Measurements from ENCODE around the gene SLC9A8.

SLC9A8 gene

DNA sequence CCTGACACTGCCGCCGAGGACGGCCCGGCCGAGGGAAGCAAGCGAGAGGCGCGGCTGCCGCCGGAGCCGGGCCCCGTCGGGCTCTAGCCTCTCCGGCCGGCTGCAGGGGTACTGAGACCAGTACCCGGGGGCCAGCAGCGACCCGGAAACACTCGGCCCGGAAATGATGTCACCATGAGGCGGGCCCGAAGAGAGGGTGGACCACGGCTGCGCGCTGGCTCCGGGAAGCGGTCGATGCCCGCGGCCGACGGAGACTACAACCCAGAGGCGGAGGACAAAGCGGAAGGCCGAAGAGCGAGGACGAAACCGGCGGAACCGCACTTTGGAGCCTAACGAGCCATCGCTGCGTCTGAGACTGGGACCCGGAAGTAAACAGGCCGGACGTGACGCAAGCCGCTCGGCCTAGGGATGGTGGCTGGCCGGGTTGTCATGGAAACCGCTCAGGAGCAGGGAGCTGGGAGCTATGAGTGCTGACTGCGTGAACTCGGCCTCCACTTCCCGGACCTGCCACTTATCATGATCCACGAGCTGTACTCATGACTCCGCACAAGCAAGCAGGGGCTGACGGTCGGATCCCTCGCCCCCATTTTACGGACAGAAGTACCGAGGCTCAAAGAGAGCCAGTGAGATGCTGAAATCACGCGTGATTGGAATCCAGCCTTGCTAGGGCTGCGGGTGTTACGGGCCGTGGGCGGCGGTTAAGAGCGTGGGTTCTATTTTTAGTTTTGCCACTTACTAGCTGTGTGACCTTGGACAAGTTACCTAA lies 102.9 kb downstream of the SLC9A8 start, which contains the start of gene SPATA2:
SPATA2 (minus strand) TSS at position 150 of the 766 bp plus-strand sequence. CDS start 7,039 bp downstream, outside the sequence.
- H3K4me3 ChIP-seq (ENCODE audit: low read length): peak within 1 kb of the TSS; percentile 100
- WGBS: under 1% methylated on average over 69 of the region's 69 CpGs
- no peaks in the 10 kb centered on the region for H3K36me3 ChIP-seq (ENCODE audit: insufficient read depth, low read length)
- H3K27ac ChIP-seq (ENCODE audit: low read depth, low read length): peak within 1 kb of the TSS; percentile 100
- peaks cover 6% of the 10 kb centered on the region for H3K27me3 ChIP-seq (ENCODE audit: insufficient read depth, low read length)
- H3K9ac ChIP-seq (ENCODE audit: low read depth, low read length): peak within 1 kb of the TSS; percentile 100
- H3K9me3 ChIP-seq (ENCODE audit: insufficient read depth, low read depth, low read length): no peaks in the 10 kb centered on the region
- peaks cover 5% of the 10 kb centered on the region; the same call in 1 of the 2 replicates for H3K4me1 ChIP-seq (ENCODE audit: insufficient read depth, low read length)

GRCh38 chr20:49916146-49917002 lies 103.7 kb downstream of the SLC9A8 start:
- Histone ChIP-seq H3K36me3 (ENCODE audit: insufficient read depth, low read length) (no peaks in the 10 kb centered on the region), H3K9ac (ENCODE audit: low read depth, low read length) (peak overlapping the region; percentile 100), H3K9me3 (ENCODE audit: insufficient read depth, low read depth, low read length) (no peaks in the 10 kb centered on the region), H3K4me1 (ENCODE audit: insufficient read depth, low read length) (peaks cover 5% of the 10 kb centered on the region; the same call in 1 of the 2 replicates), H3K4me3 (ENCODE audit: low read length) (peak overlapping the region; percentile 100), H3K27ac (ENCODE audit: low read depth, low read length) (peak overlapping the region; percentile 100; the same call in 1 of the 2 replicates), H3K27me3 (ENCODE audit: insufficient read depth, low read length) (peaks cover 6% of the 10 kb centered on the region)
- 63% methylated on average over 12 of the region's 19 CpGs for WGBS

DNA sequence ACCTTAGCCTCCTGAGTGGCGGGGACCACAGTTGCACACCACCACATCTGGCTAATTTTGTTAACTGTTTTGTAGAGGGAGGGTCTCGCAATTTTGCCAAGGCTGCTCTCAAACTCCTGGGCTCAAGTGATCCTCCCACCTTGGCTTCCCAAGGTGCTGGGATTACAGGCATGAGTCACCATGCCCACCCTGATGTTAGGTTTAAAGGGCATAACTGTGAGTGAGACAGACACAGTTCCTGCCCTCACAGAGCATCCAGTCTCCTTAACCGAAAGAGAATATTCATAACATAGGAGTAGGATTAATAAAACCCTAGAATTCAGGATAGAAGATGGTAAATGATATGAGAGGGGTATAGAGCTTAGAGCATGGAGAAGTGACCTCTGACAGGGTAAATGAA lies 105.8 kb downstream of the SLC9A8 start:
- no peak overlapping the region for H3K27ac ChIP-seq (ENCODE audit: low read depth, low read length)
- H3K4me3 ChIP-seq (ENCODE audit: low read length): no peak overlapping the region
- H3K4me1 ChIP-seq (ENCODE audit: insufficient read depth, low read length): peaks cover 5% of the 10 kb centered on the region; the same call in 1 of the 2 replicates
- 97% methylated on average over 3 of the region's 3 CpGs for WGBS
- no peaks in the 10 kb centered on the region for H3K9me3 ChIP-seq (ENCODE audit: insufficient read depth, low read depth, low read length)
- H3K9ac ChIP-seq (ENCODE audit: low read depth, low read length): no peak overlapping the region
- H3K36me3 ChIP-seq (ENCODE audit: insufficient read depth, low read length): no peaks in the 10 kb centered on the region
- peaks cover 6% of the 10 kb centered on the region for H3K27me3 ChIP-seq (ENCODE audit: insufficient read depth, low read length)

- no peak overlapping the region for H3K9ac ChIP-seq (ENCODE audit: low read depth, low read length)
- WGBS: 74% methylated on average over 7 of the region's 7 CpGs
- H3K4me1 ChIP-seq (ENCODE audit: insufficient read depth, low read length): peaks cover 4% of the 10 kb centered on the region; the same call in 1 of the 2 replicates
Measured at GRCh38 chr20:49919009-49919408, 106.4 kb downstream of the SLC9A8 start.

GRCh38 chr20:49919461-49919860 lies 106.8 kb downstream of the SLC9A8 start:
- no peak overlapping the region for H3K4me3 ChIP-seq (ENCODE audit: low read length)
- 95% methylated on average over 1 of the region's 2 CpGs for WGBS
- H3K27me3 ChIP-seq (ENCODE audit: insufficient read depth, low read length): peaks cover 6% of the 10 kb centered on the region
- H3K27ac ChIP-seq (ENCODE audit: low read depth, low read length): no peak overlapping the region
- H3K36me3 ChIP-seq (ENCODE audit: insufficient read depth, low read length): no peaks in the 10 kb centered on the region
- no peaks in the 10 kb centered on the region for H3K9me3 ChIP-seq (ENCODE audit: insufficient read depth, low read depth, low read length)
- H3K9ac ChIP-seq (ENCODE audit: low read depth, low read length): no peak overlapping the region
- no peaks in the 10 kb centered on the region for H3K4me1 ChIP-seq (ENCODE audit: insufficient read depth, low read length)

More at GRCh38 chr20:49919009-49919408, 106.4 kb downstream of the SLC9A8 start:
- H3K36me3 ChIP-seq (ENCODE audit: insufficient read depth, low read length): no peaks in the 10 kb centered on the region
- no peaks in the 10 kb centered on the region for H3K9me3 ChIP-seq (ENCODE audit: insufficient read depth, low read depth, low read length)
- H3K4me3 ChIP-seq (ENCODE audit: low read length): no peak overlapping the region
- no peak overlapping the region for H3K27ac ChIP-seq (ENCODE audit: low read depth, low read length)
- peaks cover 6% of the 10 kb centered on the region for H3K27me3 ChIP-seq (ENCODE audit: insufficient read depth, low read length)

- Histone ChIP-seq H3K36me3 (ENCODE audit: insufficient read depth, low read length) (no peaks in the 10 kb centered on the region), H3K27me3 (ENCODE audit: insufficient read depth, low read length) (no peaks in the 10 kb centered on the region; the same call in 1 of the 2 replicates), H3K4me3 (ENCODE audit: low read length) (no peak overlapping the region), H3K9ac (ENCODE audit: low read depth, low read length) (no peak overlapping the region), H3K4me1 (ENCODE audit: insufficient read depth, low read length) (no peaks in the 10 kb centered on the region), H3K9me3 (ENCODE audit: insufficient read depth, low read depth, low read length) (0 out of 2 replicates have a peak, but pooled peaks cover 5% of the 10 kb centered on the region), H3K27ac (ENCODE audit: low read depth, low read length) (no peak overlapping the region)
- 94% methylated on average over 4 of the region's 4 CpGs for WGBS
Measured at GRCh38 chr20:49924247-49924646, 111.6 kb downstream of the SLC9A8 start.

DNA sequence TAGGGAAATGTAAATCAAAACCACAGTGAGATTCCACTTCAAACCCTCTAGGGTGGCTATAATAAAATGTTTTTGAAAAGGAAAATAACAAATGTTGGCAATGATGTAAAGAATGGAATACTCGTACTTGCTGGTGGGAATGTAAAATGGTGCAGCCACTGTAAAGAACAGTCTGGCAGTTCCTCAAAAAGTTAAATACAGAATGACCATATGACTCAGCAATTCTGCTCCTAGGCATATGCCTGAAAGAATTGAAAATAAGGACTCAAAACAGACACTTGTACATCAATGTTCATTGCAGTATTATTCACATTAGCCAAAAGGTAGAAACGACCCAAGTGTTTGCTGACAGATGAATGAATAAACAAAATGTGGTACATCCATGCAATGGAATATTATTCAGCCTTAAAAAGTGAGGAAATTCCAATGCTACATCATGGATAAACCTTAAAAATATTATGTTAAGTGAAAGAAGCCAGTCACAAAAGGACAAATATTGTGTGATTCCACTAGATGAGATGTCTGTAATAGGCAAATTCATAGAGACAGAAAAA lies 113.3 kb downstream of the SLC9A8 start:
- no peaks in the 10 kb centered on the region for H3K36me3 ChIP-seq (ENCODE audit: insufficient read depth, low read length)
- no peak overlapping the region for H3K4me3 ChIP-seq (ENCODE audit: low read length)
- no peak overlapping the region for H3K9ac ChIP-seq (ENCODE audit: low read depth, low read length)
- WGBS: 97% methylated on average over 2 of the region's 2 CpGs
- H3K4me1 ChIP-seq (ENCODE audit: insufficient read depth, low read length): no peaks in the 10 kb centered on the region
- no peaks in the 10 kb centered on the region; the same call in 1 of the 2 replicates for H3K27me3 ChIP-seq (ENCODE audit: insufficient read depth, low read length)
- no peak overlapping the region for H3K27ac ChIP-seq (ENCODE audit: low read depth, low read length)
- H3K9me3 ChIP-seq (ENCODE audit: insufficient read depth, low read depth, low read length): 0 out of 2 replicates have a peak, but pooled peaks cover 5% of the 10 kb centered on the region

- Histone ChIP-seq H3K9me3 (ENCODE audit: insufficient read depth, low read depth, low read length) (0 out of 2 replicates have a peak, but pooled peaks cover 5% of the 10 kb centered on the region), H3K36me3 (ENCODE audit: insufficient read depth, low read length) (no peaks in the 10 kb centered on the region), H3K27ac (ENCODE audit: low read depth, low read length) (no peak overlapping the region), H3K4me3 (ENCODE audit: low read length) (no peak overlapping the region), H3K27me3 (ENCODE audit: insufficient read depth, low read length) (no peaks in the 10 kb centered on the region; the same call in 1 of the 2 replicates), H3K4me1 (ENCODE audit: insufficient read depth, low read length) (no peaks in the 10 kb centered on the region), H3K9ac (ENCODE audit: low read depth, low read length) (no peak overlapping the region)
- WGBS: 30% methylated on average over 15 of the region's 15 CpGs
Measured at GRCh38 chr20:49928411-49929141, 115.9 kb downstream of the SLC9A8 start.

DNA sequence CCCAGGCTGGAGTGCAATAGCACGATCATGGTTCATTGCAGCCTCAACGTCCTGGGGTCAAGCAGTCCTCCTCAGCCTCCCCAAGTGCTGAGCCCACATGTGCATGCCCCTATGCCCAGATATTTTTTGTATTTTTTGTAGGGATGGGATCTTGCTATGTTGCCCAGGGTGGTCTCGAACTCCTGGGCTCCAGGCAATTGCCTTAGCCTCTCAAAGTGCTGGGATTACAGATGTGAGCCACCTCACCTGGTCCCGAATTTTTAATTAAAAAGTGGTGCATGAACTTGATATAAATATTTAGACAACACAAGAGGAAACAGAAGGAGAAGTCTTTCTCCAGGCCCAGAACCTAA lies 116.5 kb downstream of the SLC9A8 start:
- H3K9ac ChIP-seq (ENCODE audit: low read depth, low read length): no peak overlapping the region
- no peaks in the 10 kb centered on the region for H3K27me3 ChIP-seq (ENCODE audit: insufficient read depth, low read length)
- no peak overlapping the region for H3K27ac ChIP-seq (ENCODE audit: low read depth, low read length)
- H3K4me3 ChIP-seq (ENCODE audit: low read length): no peak overlapping the region
- WGBS: 53% methylated on average over 4 of the region's 4 CpGs
- H3K9me3 ChIP-seq (ENCODE audit: insufficient read depth, low read depth, low read length): 0 out of 2 replicates have a peak, but pooled peaks cover 5% of the 10 kb centered on the region
- no peaks in the 10 kb centered on the region for H3K36me3 ChIP-seq (ENCODE audit: insufficient read depth, low read length)
- H3K4me1 ChIP-seq (ENCODE audit: insufficient read depth, low read length): no peaks in the 10 kb centered on the region

- H3K36me3 ChIP-seq (ENCODE audit: insufficient read depth, low read length): peaks cover 12% of the 10 kb centered on the region
- H3K4me1 ChIP-seq (ENCODE audit: insufficient read depth, low read length): peaks cover 8% of the 10 kb centered on the region; the same call in 1 of the 2 replicates
- no peaks in the 10 kb centered on the region for H3K9me3 ChIP-seq (ENCODE audit: insufficient read depth, low read depth, low read length)
- H3K27ac ChIP-seq (ENCODE audit: low read depth, low read length): no peak overlapping the region
- H3K4me3 ChIP-seq (ENCODE audit: low read length): peak overlapping the region; percentile 99; the same call in 1 of the 2 replicates
- H3K9ac ChIP-seq (ENCODE audit: low read depth, low read length): no peak overlapping the region
- H3K27me3 ChIP-seq (ENCODE audit: insufficient read depth, low read length): no peaks in the 10 kb centered on the region
- whole genome bisulfite sequencing: 74% methylated on average over 18 of the region's 21 CpGs
Measured at GRCh38 chr20:49935746-49936152, 123.1 kb downstream of the SLC9A8 start.

Measured in HUES64 (cell line).